Ishikawa (cell line): Measurements from ENCODE around the gene NPAS3.

ENCODE experiments used
- CEBPB ChIP-seq: IDR thresholded peaks from 2 replicates; pipeline ENCODE4 v1.6.1; 2012
- CREB1 ChIP-seq: IDR thresholded peaks from 2 replicates; pipeline ENCODE4 v1.6.1; 2012; ENCODE audit warnings: low read depth
- EP300 ChIP-seq: IDR thresholded peaks from 2 replicates; pipeline ENCODE4 v1.6.1; 2012; ENCODE audit warnings: borderline replicate concordance
- FOXM1 ChIP-seq: IDR thresholded peaks from 2 replicates; pipeline ENCODE4 v1.6.1; 2012; ENCODE audit warnings: low read depth, borderline replicate concordance
- MAX ChIP-seq: IDR thresholded peaks from 2 replicates; pipeline ENCODE4 v1.6.1; 2012
- RAD21 ChIP-seq: IDR thresholded peaks from 2 replicates; pipeline ENCODE4 v1.6.1; 2012; ENCODE audit warnings: low read depth
- REST ChIP-seq: IDR thresholded peaks from 2 replicates; pipeline ENCODE4 v1.6.1; 2012; ENCODE audit warnings: low read depth, mild to moderate bottlenecking
- TCF12 ChIP-seq: IDR thresholded peaks from 2 replicates; pipeline ENCODE4 v1.6.1; 2012; ENCODE audit warnings: low read depth
- TEAD4 ChIP-seq: IDR thresholded peaks from 2 replicates; pipeline ENCODE4 v1.6.1; 2012
- YY1 ChIP-seq: IDR thresholded peaks from 2 replicates; pipeline ENCODE4 v1.6.1; 2012; ENCODE audit warnings: low read depth
- ZBTB7A ChIP-seq: IDR thresholded peaks from 2 replicates; pipeline ENCODE4 v1.6.1; 2012; ENCODE audit warnings: low read depth

DNA sequence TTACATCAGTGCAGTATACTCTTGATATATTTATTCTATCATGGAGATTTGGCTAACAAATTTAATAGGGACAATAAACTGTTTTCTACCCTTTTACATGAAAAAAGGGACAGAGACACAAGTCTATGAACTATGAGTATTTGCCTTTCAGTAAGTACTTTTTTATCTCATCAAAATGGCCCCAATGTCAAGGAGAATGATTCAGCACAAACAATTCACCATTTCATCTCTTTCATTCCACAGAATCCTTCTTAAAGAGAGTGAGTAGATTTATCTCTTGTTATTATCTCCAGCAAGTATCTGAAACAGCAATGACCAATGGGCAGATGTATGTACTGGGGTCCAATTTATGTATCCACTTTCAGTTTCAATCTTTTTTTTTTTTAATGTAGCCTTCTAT is 447.5 kb downstream of the NPAS3 start:
- TF ChIP-seq EP300: no peak
- no peak for TF ChIP-seq REST
- TF ChIP-seq ZBTB7A: no peak
- no peak for TF ChIP-seq TCF12
- no peak for TF ChIP-seq YY1
- no peak for TF ChIP-seq MAX
- TF ChIP-seq CREB1: no peak
- TF ChIP-seq RAD21: no peak
- TF ChIP-seq FOXM1: no peak
- TF ChIP-seq TEAD4: no peak
- TF ChIP-seq CEBPB: no peak
